HG03439 (cell line): Measurements from ENCODE around the gene KIAA1671.

Source experiments
- ATAC-seq: cut with Tn5 transposase; IDR thresholded peaks from one replicate; pipeline ENCODE4 v1.9.1; 2021; ENCODE audit warnings: mild to moderate bottlenecking, moderate library complexity; ENCODE audit not compliant: unreplicated experiment

KIAA1671 gene

GRCh38 chr22:25084405-25085107 is 132.0 kb downstream of the KIAA1671 start:
- no peak for ATAC-seq

GRCh38 chr22:25085156-25085555 is 132.6 kb downstream of the KIAA1671 start:
- ATAC-seq: no peak

GRCh38 chr22:25085930-25086901 is 133.7 kb downstream of the KIAA1671 start:
- peak; percentile 57 for ATAC-seq

- no peak for ATAC-seq
Observed at GRCh38 chr22:25086902-25087282, 134.4 kb downstream of the KIAA1671 start.

- ATAC-seq: no peak
Observed at GRCh38 chr22:25090225-25090890, 137.8 kb downstream of the KIAA1671 start.

- no peak for ATAC-seq
Observed at GRCh38 chr22:25091458-25091857, 138.9 kb downstream of the KIAA1671 start.

GRCh38 chr22:25092119-25092518 is 139.6 kb downstream of the KIAA1671 start:
- ATAC-seq: no peak

GRCh38 chr22:25094579-25094978 is 142.1 kb downstream of the KIAA1671 start:
- ATAC-seq: no peak

GRCh38 chr22:25095869-25096268 is 143.4 kb downstream of the KIAA1671 start:
- ATAC-seq: no peak

GRCh38 chr22:25096638-25097405 is 144.3 kb downstream of the KIAA1671 start:
- no peak for ATAC-seq

GRCh38 chr22:25098445-25099081 is 146.0 kb downstream of the KIAA1671 start:
- no peak for ATAC-seq

- no peak for ATAC-seq
Observed at GRCh38 chr22:25099202-25099601, 146.7 kb downstream of the KIAA1671 start.

GRCh38 chr22:25100402-25100801 is 147.9 kb downstream of the KIAA1671 start:
- ATAC-seq: no peak

- no peak for ATAC-seq
Observed at GRCh38 chr22:25100948-25101347, 148.4 kb downstream of the KIAA1671 start.

GRCh38 chr22:25101501-25101900 is 149.0 kb downstream of the KIAA1671 start:
- no peak for ATAC-seq

- ATAC-seq: no peak
Observed at GRCh38 chr22:25101986-25102385, 149.5 kb downstream of the KIAA1671 start.

- no peak for ATAC-seq
Observed at GRCh38 chr22:25102722-25103121, 150.2 kb downstream of the KIAA1671 start.

GRCh38 chr22:25104367-25104766 is 151.9 kb downstream of the KIAA1671 start:
- ATAC-seq: no peak

GRCh38 chr22:25105817-25106650 is 153.5 kb downstream of the KIAA1671 start:
- no peak for ATAC-seq
